D341Med (cell line): ENCODE results near the gene RYR2.

Source experiments
- DNase-seq: peaks from one replicate; pipeline ENCODE4 v3.0.0; 2012; ENCODE audit warnings: low spot score

Gene RYR2

GRCh38 chr1:237732657-237733056 is 690.7 kb downstream of the RYR2 start:
- DNase-seq: no peak

- DNase-seq: peak; percentile 38
These were observed 694.5 kb downstream of the RYR2 start for GRCh38 chr1:237736372-237737029.

GRCh38 chr1:237737448-237737847 is 695.5 kb downstream of the RYR2 start:
- no peak for DNase-seq

- DNase-seq: no peak
These were observed 696.1 kb downstream of the RYR2 start for GRCh38 chr1:237737938-237738610.

- no peak for DNase-seq
These were observed 698.9 kb downstream of the RYR2 start for GRCh38 chr1:237740846-237741245.

- DNase-seq: no peak
These were observed 703.6 kb downstream of the RYR2 start for GRCh38 chr1:237745545-237745944.

- DNase-seq: no peak
These were observed 706.4 kb downstream of the RYR2 start for GRCh38 chr1:237748171-237748960.

GRCh38 chr1:237749122-237749521 is 707.1 kb downstream of the RYR2 start:
- DNase-seq: no peak

- DNase-seq: no peak
These were observed 709.1 kb downstream of the RYR2 start for GRCh38 chr1:237751090-237751489.

- no peak for DNase-seq
These were observed 712.6 kb downstream of the RYR2 start for GRCh38 chr1:237754627-237755026.

- no peak for DNase-seq
These were observed 714.5 kb downstream of the RYR2 start for GRCh38 chr1:237756304-237756967.

GRCh38 chr1:237759377-237759776 is 717.4 kb downstream of the RYR2 start:
- no peak for DNase-seq

- no peak for DNase-seq
These were observed 719.0 kb downstream of the RYR2 start for GRCh38 chr1:237760951-237761350.

GRCh38 chr1:237763137-237763536 is 721.2 kb downstream of the RYR2 start:
- no peak for DNase-seq

GRCh38 chr1:237763751-237764150 is 721.8 kb downstream of the RYR2 start:
- no peak for DNase-seq

- DNase-seq: no peak
These were observed 727.9 kb downstream of the RYR2 start for GRCh38 chr1:237769916-237770315.

GRCh38 chr1:237772009-237772408 is 730.0 kb downstream of the RYR2 start:
- no peak for DNase-seq

GRCh38 chr1:237774246-237774645 is 732.3 kb downstream of the RYR2 start:
- no peak for DNase-seq

GRCh38 chr1:237779356-237779755 is 737.4 kb downstream of the RYR2 start:
- DNase-seq: no peak

GRCh38 chr1:237786066-237786719 is 744.2 kb downstream of the RYR2 start:
- no peak for DNase-seq

GRCh38 chr1:237788069-237788468 is 746.1 kb downstream of the RYR2 start:
- no peak for DNase-seq

GRCh38 chr1:237789619-237790018 is 747.6 kb downstream of the RYR2 start:
- DNase-seq: no peak
